Endothelial cell of hepatic sinusoid (primary cell): ENCODE measurements around the gene PCSK6.

Source experiments
- in situ Hi-C: cut with HindIII; loops from 2 replicates; pipeline ENCODE4 v1.10.0; 2017; ENCODE audit warnings: low sequenced_read_pairs

The PCSK6 gene

GRCh38 chr15:101489599-101490407 lies at the start of gene PCSK6:
Gene PCSK6 (minus strand): TSS chr15:101489707. CDS start chr15:101489670, 37 bp downstream.
- in situ Hi-C loops: no loop called here

GRCh38 chr15:101538996-101539395 lies 49.5 kb upstream of the PCSK6 start:
- in situ Hi-C loops: no loop called here

- in situ Hi-C loops: no loop called here
Observed at GRCh38 chr15:101538177-101538576, 48.7 kb upstream of the PCSK6 start.

GRCh38 chr15:101537483-101538080 lies 48.1 kb upstream of the PCSK6 start:
- in situ Hi-C loops: no loop called here

- in situ Hi-C loops: no loop called here
Observed at GRCh38 chr15:101536875-101537405, 47.4 kb upstream of the PCSK6 start.

- in situ Hi-C loops: no loop called here
Observed at GRCh38 chr15:101536166-101536874, 46.8 kb upstream of the PCSK6 start.

- in situ Hi-C loops: no loop called here
Observed at GRCh38 chr15:101535170-101535902, 45.8 kb upstream of the PCSK6 start.

GRCh38 chr15:101534376-101534970 lies 45.0 kb upstream of the PCSK6 start:
- in situ Hi-C loops: no loop called here

- in situ Hi-C loops: no loop called here
Observed at GRCh38 chr15:101533371-101534140, 44.0 kb upstream of the PCSK6 start.

- in situ Hi-C loops: no loop called here
Observed at GRCh38 chr15:101532865-101533264, 43.4 kb upstream of the PCSK6 start.

GRCh38 chr15:101531170-101531569 lies 41.7 kb upstream of the PCSK6 start:
- in situ Hi-C loops: no loop called here

- in situ Hi-C loops: no loop called here
Observed at GRCh38 chr15:101530224-101530958, 40.9 kb upstream of the PCSK6 start.

- in situ Hi-C loops: no loop called here
Observed at GRCh38 chr15:101528917-101529299, 39.4 kb upstream of the PCSK6 start.

GRCh38 chr15:101528108-101528916 lies 38.8 kb upstream of the PCSK6 start:
- in situ Hi-C loops: no loop called here

- in situ Hi-C loops: no loop called here
Observed at GRCh38 chr15:101526890-101527289, 37.4 kb upstream of the PCSK6 start.

- in situ Hi-C loops: no loop called here
Observed at GRCh38 chr15:101526442-101526841, 36.9 kb upstream of the PCSK6 start.

- in situ Hi-C loops: no loop called here
Observed at GRCh38 chr15:101526021-101526420, 36.5 kb upstream of the PCSK6 start.

- in situ Hi-C loops: no loop called here
Observed at GRCh38 chr15:101525087-101525669, 35.7 kb upstream of the PCSK6 start.
